MCF 10A (cell line): ENCODE data around the gene WAS. TPM values are rescaled to one million over a fixed set of nuclear protein-coding genes. Genes with fewer than 3 reads are reported as not detected.

Experiments
- BruUV-seq: library from RNA; stranded (reverse); fragments of 400-500 nt; replicated peaks from 2 replicates; lab custom pipeline; 2021; lab: Mats Ljungman, UMichigan
- CTCF ChIA-PET: fragments of 300-600 bp; sonication (Branson Sonifier 250); formaldehyde crosslinking; extraction: SDS; loops from one replicate; lab custom pipeline; 2021; ENCODE audit warnings: antibody characterized with exemption, inconsistent platforms; lab: Yijun Ruan, JAX
- POLR2A ChIA-PET: fragments of 300-600, 350-650 bp; sonication (Branson Sonifier 250); formaldehyde crosslinking; extraction: SDS; loops from one replicate; lab custom pipeline; 2020; ENCODE audit warnings: antibody characterized with exemption, inconsistent platforms; lab: Yijun Ruan, JAX
- DNase-seq: peaks from one replicate; pipeline ENCODE4 v3.0.0-alpha.2; 2018; ENCODE audit not compliant: unreplicated experiment
- H3K27ac Mint-ChIP-seq: one replicate; pipeline ENCODE4 v1.8.0; 2022; ENCODE audit warnings: mild to moderate bottlenecking, low read depth, mixed read lengths; ENCODE audit not compliant: unreplicated experiment
- H3K27me3 Mint-ChIP-seq: one replicate; pipeline ENCODE4 v1.8.0; 2022; ENCODE audit warnings: mixed read lengths; ENCODE audit not compliant: insufficient read depth, unreplicated experiment
- H3K36me3 Mint-ChIP-seq: one replicate; pipeline ENCODE4 v1.8.0; 2022; ENCODE audit warnings: mild to moderate bottlenecking, moderate library complexity, mixed read lengths; ENCODE audit not compliant: insufficient read depth, unreplicated experiment
- H3K4me1 Mint-ChIP-seq: one replicate; pipeline ENCODE4 v1.8.0; 2022; ENCODE audit warnings: mixed read lengths; ENCODE audit not compliant: insufficient read depth, unreplicated experiment
- H3K4me3 Mint-ChIP-seq: one replicate; pipeline ENCODE4 v1.8.0; 2022; ENCODE audit warnings: mild to moderate bottlenecking, moderate library complexity, mixed read lengths; ENCODE audit not compliant: unreplicated experiment
- H3K9me3 Mint-ChIP-seq: one replicate; pipeline ENCODE4 v1.8.0; 2022; ENCODE audit warnings: mixed read lengths; ENCODE audit not compliant: unreplicated experiment
- CTCF ChIP-seq: fragments of 200-600 bp; IDR thresholded peaks from one replicate; pipeline ENCODE4 v1.8.0; 2022; ENCODE audit warnings: antibody characterized with exemption, mild to moderate bottlenecking; ENCODE audit not compliant: unreplicated experiment
- intact Hi-C: fragments of 100-400 bp; cut with micrococcal nuclease; formaldehyde crosslinking; loops from 2 replicates; pipeline ENCODE4 v1.14.1; 2022
- total RNA-seq: library from RNA; stranded (reverse); gene quantifications from 2 replicates; pipeline ENCODE4 v1.2.3, GENCODE V29; 2022

The WAS gene
- total RNA-seq, 1 experiment from 2014 or later: 0.37 TPM

- BruUV-seq: no TSS peak
- no peaks in the 10 kb centered on the region for H3K9me3 Mint-ChIP-seq
- peak; percentile 76 for DNase-seq
Measured at GRCh38 chrX:48703642-48704481, 20.3 kb downstream of the WAS start.

GRCh38 chrX:48705871-48706270 lies 22.3 kb downstream of the WAS start:
- Mint-ChIP-seq H3K36me3 (peaks cover 7% of the 10 kb centered on the region), H3K27me3 (no peaks in the 10 kb centered on the region), H3K27ac (peak overlapping the region; percentile 74), H3K4me3 (no peak overlapping the region), H3K9me3 (no peaks in the 10 kb centered on the region), H3K4me1 (peaks cover 11% of the 10 kb centered on the region)
- ChIA-PET POLR2A (interaction anchor here (0.9 kb wide), 1 partner anchor 14 kb away, joined by 3 read pairs; no protein-coding TSS in a partner anchor), CTCF (no interaction called here)
- TF ChIP-seq CTCF: no peak
- DNase-seq: no peak
- intact Hi-C loops: no loop called here
- no TSS peak for BruUV-seq

More at GRCh38 chrX:48703642-48704481, 20.3 kb downstream of the WAS start:
- Mint-ChIP-seq H3K27ac (peak overlapping the region; percentile 22), H3K4me1 (peaks cover 11% of the 10 kb centered on the region), H3K4me3 (no peak overlapping the region), H3K36me3 (peaks cover 7% of the 10 kb centered on the region), H3K27me3 (no peaks in the 10 kb centered on the region)
- intact Hi-C loops: no loop called here
- TF ChIP-seq CTCF: no peak
- POLR2A ChIA-PET: interaction anchor here (0.7 kb wide), 1 partner anchor 1877 kb away, joined by 3 read pairs; no protein-coding TSS in a partner anchor
- CTCF ChIA-PET: interaction anchor here (0.8 to 1.1 kb wide), 2 partner anchors 9 to 45 kb away, joined by 3 to 5 read pairs; no protein-coding TSS in a partner anchor

GRCh38 chrX:48709522-48710112 lies 26.0 kb downstream of the WAS start:
- intact Hi-C loops: no loop called here
- Mint-ChIP-seq H3K27me3 (no peaks in the 10 kb centered on the region), H3K4me3 (no peak overlapping the region), H3K27ac (no peak overlapping the region), H3K4me1 (peaks cover 13% of the 10 kb centered on the region), H3K36me3 (no peaks in the 10 kb centered on the region), H3K9me3 (peaks cover 8% of the 10 kb centered on the region)
- TF ChIP-seq CTCF: no peak
- CTCF ChIA-PET: interaction anchor here (0.6 kb wide), 1 partner anchor 49 kb away, joined by 3 read pairs; no protein-coding TSS in a partner anchor
- DNase-seq: no peak
- no TSS peak for BruUV-seq
- POLR2A ChIA-PET: no interaction called here
